CD4-positive, alpha-beta T cell treated with Interleukin-6 at 100 ng/mL for 8 hours (primary cell): ENCODE data around the gene ITPR2.
"Not testable (repeated sequence)": the region's sequence is repeated elsewhere in the genome, so short reads cannot be mapped to it uniquely, and the experiment has no call there.

Source experiments
- DNase-seq: peaks from one replicate; pipeline ENCODE4 v3.0.0-alpha.2; 2020; ENCODE audit warnings: mixed read lengths, low spot score

The ITPR2 gene

DNA sequence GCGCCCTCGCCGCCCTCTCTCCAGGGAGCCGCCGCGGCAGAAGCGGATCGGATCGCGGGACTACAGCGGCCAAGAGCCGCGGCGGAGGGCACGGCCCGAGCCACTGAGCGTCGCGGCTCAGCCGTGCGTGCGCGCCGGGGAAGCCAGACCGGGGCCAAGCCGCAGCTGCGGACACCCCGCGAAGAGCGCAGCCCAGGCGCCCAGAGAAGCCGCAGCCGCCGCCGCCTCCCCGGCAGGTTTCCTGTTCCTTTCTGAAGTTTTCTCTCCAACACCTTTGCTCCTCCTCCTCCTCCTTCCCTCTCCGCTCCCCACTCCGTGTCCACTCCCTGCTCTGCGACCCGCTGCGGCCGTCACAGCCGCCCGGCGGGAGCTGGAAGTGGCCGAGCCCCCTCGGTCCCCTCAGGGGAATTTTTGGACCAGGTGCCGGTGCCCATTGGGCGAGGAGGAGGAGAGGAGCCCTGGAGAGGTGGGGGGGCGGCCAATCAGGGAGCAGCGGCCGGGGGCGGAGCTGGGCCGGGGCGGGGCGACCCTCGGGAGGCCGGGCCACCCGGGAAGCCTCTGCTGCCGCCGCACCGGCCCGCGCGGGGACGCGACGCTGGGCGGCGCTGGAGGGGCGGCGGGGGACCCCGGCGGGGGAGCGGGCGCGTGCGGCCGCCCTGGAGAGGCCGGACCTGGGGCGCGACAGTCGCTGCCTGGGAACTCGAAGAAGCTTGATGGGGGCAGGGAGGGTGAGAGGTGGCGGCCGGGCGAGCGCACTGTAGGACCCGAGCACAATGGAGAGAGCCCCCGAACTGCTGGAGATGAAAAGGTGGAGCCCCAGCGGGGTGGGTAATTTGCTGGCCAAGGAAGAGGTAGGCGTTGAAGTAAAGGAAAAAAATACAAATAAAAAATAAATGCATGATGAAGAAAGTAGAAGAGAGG, at the start of gene ITPR2:
Gene ITPR2, minus strand, starts transcription at position 373 of the 921 bp plus-strand sequence. CDS start 413 bp downstream, outside the sequence.
- DNase-seq = peak; percentile 89

DNA sequence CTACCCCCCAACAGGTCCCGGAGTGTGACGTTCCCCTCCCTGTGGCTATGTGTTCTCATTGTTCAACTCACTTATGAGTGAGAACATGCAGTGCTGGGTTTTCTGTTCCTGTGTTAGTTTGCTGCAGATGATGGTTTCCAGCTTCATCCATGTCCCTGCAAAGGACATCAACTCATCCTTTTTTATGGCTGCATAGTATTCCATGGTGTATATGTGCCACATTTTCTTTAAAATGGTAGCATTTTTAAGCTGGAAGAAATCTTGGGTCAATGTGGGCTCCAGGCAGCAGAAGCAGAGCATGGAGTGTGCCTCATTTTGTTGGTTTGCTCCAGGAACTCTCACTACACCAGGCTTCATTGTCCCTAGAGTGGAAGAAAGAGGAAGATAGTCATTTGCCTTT, 47.6 kb upstream of the ITPR2 start:
- DNase-seq = no peak

DNA sequence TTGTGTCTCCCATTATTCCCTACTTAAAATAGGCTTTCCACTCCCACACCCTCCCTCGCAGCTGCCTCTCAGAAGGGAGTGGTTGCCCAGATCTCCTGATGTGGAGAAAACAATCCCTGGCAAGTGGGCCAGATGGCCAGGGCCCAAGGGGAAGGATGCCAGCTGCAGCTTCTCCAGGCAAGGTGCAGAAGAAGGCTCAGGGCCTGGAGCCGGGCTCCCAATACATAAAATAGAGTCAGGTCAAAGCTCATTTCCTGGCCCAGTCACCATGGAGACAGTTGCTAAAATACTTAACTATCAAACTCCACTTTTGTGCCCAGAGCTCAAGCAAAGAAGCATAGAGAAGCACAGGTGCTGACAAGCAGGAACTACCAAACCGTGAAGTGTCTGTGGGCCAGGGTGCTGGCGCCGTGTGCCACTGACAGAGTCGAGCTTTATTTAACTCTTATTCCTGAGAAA, 45.7 kb upstream of the ITPR2 start:
- DNase-seq = no peak

DNA sequence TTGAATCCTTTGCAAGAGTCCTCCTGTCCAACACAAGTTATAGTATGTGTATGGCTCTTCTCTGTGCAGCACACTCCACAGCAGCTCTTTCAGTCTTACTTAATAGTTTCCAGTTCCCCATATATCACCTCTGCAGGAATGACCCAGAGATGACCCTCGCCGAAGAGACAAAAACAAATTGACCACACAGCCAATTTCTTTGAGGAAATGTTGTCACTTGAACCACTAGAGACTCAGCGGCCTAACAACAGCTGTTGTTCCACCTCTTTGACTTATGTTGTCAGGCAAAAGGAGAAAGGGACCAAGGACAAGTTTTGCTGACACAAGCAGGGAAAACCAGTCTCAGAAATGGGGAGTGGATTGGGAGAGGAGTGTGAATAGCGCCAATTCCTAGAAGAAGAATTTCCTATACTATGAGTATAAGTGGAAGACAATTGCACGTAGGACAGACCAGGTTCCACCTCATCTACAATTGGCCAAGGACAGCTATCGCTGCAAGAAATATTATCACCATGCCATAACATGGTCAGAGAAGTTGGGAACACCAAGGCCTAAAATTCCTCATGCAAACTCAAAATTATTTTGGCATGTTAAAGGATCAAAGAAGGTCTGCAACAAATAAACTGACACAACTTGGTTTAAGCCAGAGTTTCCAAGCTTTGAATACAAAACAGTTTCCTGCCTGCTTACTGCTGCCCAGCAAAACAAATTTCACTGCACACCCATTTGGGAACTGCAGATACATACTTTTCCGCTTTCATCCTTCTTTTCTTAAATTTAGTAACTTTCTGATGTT, 41.7 kb upstream of the ITPR2 start:
- no peak for DNase-seq

DNA sequence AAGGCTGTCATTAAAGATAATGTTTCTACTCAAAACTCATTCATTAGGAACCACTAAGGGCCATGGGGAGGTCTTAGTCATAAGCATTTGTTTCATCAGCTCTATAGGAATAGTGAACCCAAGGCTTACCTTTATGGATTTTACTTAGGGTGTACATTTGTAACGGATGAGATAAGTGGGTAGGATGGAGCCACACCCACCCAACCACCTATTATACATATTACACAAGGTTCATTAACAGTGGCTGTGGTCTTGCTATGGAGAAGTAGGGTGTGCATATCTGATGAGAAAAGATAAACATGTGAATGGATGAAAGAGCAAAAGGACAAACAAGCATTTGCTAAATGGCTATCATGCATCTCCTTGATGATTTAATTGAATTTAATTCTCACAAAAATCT, 39.6 kb upstream of the ITPR2 start:
- no peak for DNase-seq

DNA sequence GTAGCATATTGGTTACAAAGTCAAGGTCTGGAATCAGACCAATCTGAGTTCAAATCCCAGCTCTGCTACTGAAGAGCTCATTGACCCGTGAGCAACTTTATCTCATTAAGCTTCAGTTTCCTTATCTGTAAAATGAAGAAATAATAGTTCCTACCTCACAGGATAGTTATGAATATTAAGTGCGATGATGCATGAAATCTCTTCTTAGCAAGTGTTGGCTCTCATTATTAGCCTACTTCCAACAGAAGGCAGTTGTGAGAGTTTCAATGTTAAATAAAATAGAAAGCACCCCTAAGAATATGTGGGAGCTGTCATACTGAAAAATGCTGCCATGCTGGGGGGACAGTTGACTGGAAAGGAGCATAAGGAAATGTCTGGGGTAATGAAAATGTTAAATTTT, 39.0 kb upstream of the ITPR2 start:
- no peak for DNase-seq

DNA sequence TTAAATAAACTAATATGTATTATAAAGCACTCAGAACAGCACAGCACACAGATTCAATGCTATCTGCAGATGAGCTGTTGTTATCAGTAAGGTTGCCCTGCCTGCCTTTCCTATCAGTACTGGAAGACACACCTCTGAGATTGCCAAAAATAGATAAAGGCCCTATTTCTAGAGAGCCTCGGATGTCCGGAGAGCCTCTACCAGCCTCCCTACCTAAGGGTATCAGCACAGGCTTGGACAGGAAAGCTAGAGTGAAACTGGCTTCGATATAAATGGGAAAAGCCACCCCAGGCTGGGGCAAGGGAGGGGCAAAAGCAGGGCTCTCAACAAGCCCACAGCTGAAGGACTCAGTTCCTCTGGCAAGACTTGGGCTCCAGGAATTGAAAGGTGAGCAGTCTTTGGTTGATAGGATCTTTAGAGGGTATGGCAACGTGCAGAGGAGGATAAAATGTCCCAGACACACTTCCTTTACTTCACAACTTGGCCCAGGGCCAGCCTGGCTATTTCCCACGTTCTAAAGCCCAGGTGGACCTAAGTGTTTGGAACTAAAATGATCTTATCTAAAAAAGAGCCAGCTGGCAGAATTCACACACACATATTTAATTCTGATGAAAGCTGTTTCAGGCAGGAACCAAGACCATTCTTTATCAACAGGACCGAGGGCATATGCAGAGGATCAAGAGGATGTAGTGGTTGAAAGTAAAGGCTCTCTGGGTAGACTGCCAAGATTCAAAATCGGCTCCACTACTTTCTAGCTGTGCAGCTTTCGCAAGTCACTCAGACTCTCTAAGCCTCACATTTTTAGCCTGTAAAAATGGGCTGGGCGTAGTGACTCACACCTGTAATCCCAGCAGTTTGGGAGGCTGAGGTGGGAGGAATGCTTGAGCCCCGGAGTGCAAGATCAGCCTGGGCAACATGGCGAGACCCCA, 37.8 kb upstream of the ITPR2 start:
- DNase-seq = no peak

DNA sequence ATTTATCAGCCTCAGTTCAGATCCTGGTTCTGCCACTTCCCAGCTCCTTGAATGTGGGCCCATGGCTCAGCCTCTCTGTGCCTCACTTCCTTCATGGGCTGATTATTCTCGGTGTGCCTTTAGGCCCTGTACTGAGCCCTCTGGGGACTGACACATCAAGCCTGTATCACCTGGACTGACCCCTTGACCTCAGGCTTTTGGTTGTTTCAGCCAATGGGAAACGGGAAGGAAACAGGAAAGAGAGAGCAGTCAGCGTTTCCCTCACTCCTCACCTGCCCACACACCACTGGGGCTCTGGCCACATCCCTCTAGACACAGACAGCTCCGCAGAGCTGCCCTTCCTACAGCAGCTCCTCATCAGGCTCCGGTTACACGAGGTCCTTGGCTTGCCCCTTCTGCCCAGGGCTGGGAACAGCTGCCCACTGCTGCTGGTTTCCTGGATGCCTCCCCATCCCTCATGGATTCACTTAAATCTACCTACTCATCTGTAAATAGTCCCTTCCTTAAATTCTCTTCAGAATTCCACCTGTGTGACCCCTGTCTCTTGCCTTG, 37.0 kb upstream of the ITPR2 start:
- no peak for DNase-seq

DNA sequence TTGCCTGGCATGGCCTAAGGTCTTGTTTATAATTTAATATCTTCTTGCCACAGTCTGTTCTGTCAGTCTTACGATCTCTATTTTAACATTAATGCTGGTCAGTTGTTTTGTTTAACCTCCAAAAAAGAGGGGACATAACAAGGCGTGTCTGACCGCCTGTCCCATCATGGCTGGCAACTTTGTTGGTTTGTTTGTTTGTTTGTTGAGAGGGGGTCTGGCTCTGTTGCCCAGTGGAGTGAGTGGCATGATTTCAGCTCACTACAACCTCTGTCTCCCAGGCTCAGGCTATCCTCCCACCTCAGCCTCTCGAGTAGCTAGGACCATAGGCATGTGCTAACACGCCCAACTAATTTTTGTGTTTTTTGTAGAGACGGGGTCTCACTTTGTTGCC, 36.1 kb upstream of the ITPR2 start:
- no peak for DNase-seq

DNA sequence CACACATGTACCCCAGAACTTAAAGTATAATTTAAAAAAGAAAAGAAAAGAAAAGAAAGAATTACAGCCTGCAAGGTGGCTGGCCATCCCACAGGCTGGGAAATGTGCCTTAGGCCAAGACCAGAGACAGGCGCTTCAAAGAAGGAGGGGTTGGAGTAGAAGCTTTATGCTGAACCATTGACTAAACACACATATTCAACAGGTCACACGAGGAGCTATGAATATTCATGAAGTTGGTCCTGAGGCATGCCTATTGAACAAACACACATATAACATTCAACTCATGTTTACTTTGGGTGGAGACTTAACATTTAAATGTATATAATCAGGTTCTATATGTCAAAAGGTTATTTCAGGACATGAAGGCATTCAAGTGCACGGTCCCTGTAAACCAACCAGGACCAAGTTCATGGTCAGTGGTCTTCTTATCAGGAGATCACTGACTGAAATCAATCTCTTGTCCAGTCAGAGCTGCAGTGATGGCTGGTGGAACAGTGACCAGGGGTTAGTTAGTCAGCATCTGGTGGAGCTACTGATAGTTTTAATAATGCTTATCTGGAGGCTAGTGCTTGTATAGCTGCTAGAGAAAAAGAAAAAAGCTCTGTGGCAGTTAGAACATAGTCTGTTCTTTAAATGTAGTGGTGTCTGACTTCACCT, 35.6 kb upstream of the ITPR2 start:
- DNase-seq = no peak

DNA sequence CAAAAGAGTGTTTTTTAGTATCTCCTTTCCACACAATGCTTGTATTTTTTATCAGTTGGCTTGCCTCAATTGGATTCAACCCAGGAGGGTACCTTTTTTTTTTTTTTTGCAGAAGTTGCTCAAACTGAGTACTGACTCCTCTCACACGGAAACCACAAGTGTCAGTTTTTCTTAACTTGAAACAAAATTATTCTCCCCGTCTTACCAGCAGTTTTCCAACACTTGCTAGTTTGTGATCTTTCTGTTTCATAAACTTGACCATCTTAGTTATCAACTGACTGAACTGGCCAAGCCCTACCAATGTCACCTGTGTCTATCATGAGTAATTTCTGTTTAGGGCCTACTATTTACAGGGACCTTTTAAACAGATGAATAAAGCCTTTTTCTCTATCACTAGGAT, 34.1 kb upstream of the ITPR2 start:
- no peak for DNase-seq

DNA sequence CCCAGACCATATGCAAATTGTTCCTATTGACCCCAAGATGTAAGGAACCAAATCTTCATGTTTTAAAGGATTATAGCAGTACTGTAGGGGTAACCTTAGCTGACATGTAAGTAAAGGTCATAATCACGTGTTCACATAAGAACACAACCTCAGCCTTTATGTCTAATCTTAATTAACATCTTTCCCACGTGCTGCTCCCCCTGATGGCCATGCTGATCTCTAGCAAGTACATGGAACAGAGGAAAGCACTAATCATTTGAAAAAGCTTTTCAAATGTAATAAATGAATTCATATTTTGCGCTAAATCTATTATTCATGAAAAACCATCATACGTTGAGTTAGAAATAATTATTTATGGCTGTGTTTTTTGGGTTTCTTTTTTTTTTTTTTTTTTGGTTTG, 30.5 kb upstream of the ITPR2 start:
- no peak for DNase-seq

DNA sequence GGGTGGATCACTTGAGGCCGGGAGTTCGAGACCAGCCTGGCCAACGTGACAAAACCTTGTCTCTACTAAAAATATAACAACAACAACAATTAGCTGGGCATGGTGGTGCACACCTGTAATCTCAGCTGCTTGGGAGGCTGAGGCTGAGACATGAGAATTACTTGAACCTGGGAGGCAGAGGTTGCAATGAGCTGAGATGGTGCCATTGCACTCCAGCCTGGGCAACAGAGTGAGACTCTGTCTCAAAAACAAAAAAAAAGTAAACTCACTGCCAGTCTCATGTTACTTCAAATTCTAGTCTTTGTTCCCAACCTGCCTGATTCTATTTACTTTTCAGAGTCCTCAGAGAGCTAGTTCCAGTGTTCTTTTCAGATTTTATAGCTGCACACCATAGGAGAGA, 29.8 kb upstream of the ITPR2 start:
- DNase-seq = not testable (repeated sequence)

DNA sequence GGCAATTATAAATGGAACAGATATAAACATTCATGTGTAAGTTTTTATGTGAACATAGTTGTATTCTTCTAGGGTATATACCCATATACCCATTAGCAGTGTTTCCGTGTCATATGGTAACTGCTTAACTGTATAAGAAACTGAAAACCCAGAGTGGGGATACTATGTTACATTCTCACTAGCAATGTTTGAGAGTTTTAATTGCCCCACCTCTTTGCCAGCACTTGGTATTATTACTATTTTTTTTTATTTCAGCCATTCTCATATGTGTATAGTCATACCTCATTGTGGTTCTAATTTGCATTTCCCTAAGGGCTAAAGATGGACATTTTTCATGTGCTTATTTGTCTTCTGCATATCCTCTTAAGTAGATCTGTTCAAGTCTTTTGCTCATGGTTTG, 28.7 kb upstream of the ITPR2 start:
- DNase-seq = no peak

DNA sequence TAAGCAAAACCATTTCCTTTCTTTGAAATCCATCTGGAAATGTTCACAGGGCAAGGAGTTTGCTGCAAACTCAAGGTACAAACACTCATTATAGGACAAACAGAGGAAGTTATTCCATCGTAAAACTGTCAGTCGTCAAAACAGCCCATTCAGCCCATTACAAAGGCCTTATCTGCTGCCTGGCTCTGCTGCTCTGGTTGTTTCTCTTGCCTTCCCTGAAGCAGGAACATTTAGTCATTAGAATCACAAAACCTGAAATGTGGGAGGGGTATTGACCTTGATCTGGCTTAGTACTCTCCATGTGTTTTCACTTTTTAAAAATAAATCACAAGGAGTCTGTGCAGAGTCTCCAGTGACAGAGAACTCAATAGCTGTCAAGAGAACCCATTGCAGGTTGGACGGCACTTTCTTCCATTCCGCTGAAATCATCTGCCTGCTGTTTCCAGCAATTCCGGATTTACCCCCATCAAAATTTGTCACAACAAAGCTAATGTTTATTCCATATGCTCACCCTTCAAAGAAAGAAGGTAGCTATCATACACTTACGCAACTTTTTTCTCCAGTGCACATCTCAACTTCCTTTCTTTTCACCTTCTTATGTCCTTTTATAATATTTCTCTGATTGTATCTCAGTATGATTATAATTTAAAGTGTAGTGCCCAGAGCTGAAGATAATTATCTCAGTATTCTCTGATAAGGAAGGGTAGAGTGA, 24.6 kb upstream of the ITPR2 start:
- DNase-seq = no peak

DNA sequence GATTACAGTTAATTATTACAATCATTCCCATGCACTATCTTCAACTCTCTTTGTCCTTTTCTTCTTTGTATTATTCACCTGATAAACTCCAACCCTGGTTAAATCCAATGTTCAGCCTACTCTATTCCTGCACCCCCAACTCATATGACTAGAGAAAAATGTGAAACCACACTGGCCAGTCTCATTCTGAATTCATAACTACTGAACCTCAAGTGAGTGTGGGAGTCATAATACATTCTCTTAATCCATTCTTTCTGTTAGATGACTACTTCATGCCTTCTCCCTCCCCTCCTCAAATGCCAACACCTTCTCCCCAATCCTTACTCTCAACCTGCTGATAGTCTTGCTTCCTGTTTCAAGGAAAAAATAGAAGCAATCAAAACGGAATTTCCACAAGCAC, 22.3 kb upstream of the ITPR2 start:
- no peak for DNase-seq

DNA sequence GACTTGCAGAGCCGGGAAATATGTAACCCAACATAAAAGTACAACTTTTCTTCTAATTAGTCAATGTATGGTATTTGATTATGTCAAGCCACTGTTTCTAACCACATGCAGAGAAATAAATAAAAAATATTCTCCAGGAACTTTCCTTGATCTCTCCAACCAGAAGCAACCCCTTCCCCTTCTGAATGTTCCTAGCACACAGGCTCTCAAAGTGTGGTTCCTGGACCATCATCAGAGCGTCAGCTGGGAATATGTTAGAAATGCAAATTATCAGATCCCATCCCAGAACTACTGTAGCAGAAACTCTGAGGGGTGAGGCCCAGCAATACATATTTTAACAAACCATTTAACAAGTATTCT, 21.0 kb upstream of the ITPR2 start:
- no peak for DNase-seq

DNA sequence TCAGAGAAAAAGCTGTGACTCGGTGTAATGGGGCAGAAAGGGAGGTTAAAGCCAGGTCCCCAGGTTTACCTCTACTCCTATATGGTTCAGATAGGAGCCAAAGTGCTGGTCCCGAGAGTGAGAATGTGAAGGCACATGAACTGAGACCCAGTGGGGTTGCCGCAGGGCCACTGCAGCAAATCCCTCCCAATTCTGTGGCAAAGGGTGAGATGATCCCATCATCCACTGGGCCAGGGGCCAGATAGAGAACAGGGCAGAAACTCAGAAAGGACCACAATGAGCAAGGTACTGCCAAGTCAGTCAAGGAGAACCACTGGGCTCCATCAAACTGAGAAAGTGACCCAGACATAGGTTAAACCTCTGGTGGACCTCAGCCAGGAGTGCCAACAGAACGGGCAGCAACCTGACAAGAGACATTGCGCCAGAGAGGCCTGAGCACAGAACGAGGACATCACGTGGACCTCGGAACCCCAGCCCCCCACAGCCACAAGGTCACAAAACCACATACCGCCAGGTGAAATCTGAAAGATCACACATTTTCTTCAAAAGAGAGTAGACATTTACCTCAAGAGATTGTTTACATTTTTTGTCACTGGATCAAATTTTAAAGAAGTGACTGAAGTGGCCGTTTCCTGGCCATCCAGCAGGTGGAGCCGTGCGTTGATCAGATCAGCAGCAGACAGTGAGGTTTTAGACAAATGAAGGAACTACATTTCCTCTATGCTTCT, 20.5 kb upstream of the ITPR2 start:
- DNase-seq = peak; percentile 70

DNA sequence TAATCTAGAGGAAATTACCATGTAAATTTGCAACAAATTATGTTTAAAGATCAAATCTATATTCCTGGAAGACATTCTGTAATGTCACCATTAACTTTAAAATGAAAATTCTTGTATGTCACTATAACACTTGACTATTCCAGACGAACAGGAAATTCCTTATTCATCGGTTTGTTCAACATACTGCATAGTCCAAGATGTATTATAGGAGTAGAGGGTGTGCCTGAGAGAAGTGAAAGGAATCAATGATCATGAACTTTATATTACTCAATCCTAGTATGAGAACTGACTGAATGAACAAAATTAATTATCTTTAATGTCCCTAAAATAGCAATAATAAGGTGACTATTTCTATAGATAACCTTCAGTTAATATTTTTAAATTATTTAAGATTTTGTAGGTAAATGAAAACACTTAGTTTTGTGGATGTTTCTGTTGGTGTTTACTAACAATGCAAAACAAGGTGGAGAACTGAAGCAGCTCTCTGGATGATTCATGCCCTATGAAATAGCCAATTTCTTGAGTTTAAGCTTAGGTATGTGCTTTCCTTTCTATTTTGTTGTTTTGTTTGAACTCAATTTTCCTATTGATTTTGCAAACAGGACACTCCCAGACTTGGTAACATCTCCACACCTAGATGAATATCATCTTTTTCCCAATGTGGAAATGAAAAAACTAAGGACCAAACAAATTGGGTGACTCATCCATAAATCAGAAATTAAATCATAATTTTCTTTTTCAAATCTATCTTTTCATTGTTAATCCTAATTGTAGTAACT, 18.2 kb upstream of the ITPR2 start:
- DNase-seq = no peak
